HG02623 (cell line): ENCODE measurements around the gene CTBP2.
A peak's percentile ranks its signal among the peaks of the same experiment; 100 is the strongest.
"Not testable (repeated sequence)": the region's sequence is repeated elsewhere in the genome, so short reads cannot be mapped to it uniquely, and the experiment has no call there.

ENCODE experiments used
- ATAC-seq: cut with Tn5 transposase; IDR thresholded peaks from one replicate; pipeline ENCODE4 v1.9.1; 2021; ENCODE audit warnings: moderate library complexity; ENCODE audit not compliant: unreplicated experiment

Gene CTBP2

GRCh38 chr10:124990671-124991625, 169.4 kb downstream of the CTBP2 start:
- ATAC-seq, result no peak

GRCh38 chr10:124989526-124989925, 170.8 kb downstream of the CTBP2 start:
- ATAC-seq, result no peak

GRCh38 chr10:124988753-124989152, 171.6 kb downstream of the CTBP2 start:
- ATAC-seq, result not testable (repeated sequence)

- ATAC-seq, result no peak
Observed at GRCh38 chr10:124987788-124988187, 172.6 kb downstream of the CTBP2 start.

GRCh38 chr10:124985162-124985561, 175.2 kb downstream of the CTBP2 start:
- no peak for ATAC-seq

GRCh38 chr10:124984376-124984775, 176.0 kb downstream of the CTBP2 start:
- ATAC-seq, result no peak

- ATAC-seq, result no peak
Observed at GRCh38 chr10:124983321-124983720, 177.0 kb downstream of the CTBP2 start.

- no peak for ATAC-seq
Observed at GRCh38 chr10:124978376-124978725, 182.0 kb downstream of the CTBP2 start.

- no peak for ATAC-seq
Observed at GRCh38 chr10:124977648-124978375, 182.6 kb downstream of the CTBP2 start.

- ATAC-seq, result no peak
Observed at GRCh38 chr10:124977161-124977560, 183.2 kb downstream of the CTBP2 start.

- ATAC-seq, result no peak
Observed at GRCh38 chr10:124975977-124976514, 184.3 kb downstream of the CTBP2 start.

GRCh38 chr10:124974131-124974530, 186.2 kb downstream of the CTBP2 start:
- ATAC-seq, result no peak

- ATAC-seq, result no peak
Observed at GRCh38 chr10:124972637-124973036, 187.7 kb downstream of the CTBP2 start.

- ATAC-seq, result peak; percentile 61
Observed at GRCh38 chr10:124971276-124971675, 189.1 kb downstream of the CTBP2 start.

GRCh38 chr10:124967255-124967654, 193.1 kb downstream of the CTBP2 start:
- no peak for ATAC-seq

GRCh38 chr10:124966008-124966407, 194.4 kb downstream of the CTBP2 start:
- ATAC-seq, result no peak

GRCh38 chr10:124963866-124964720, 196.3 kb downstream of the CTBP2 start:
- no peak for ATAC-seq

GRCh38 chr10:124962421-124962820, 197.9 kb downstream of the CTBP2 start:
- no peak for ATAC-seq

GRCh38 chr10:124961248-124961570, 199.2 kb downstream of the CTBP2 start:
- ATAC-seq, result no peak

- no peak for ATAC-seq
Observed at GRCh38 chr10:124959564-124959963, 200.8 kb downstream of the CTBP2 start.

GRCh38 chr10:124957404-124957947, 202.9 kb downstream of the CTBP2 start:
- ATAC-seq, result no peak
